GM18520 (cell line): ENCODE results near the gene INSRR.

Source experiments
- ATAC-seq: cut with Tn5 transposase; IDR thresholded peaks from one replicate; pipeline ENCODE4 v1.9.1; 2021; ENCODE audit not compliant: unreplicated experiment

The INSRR gene

DNA sequence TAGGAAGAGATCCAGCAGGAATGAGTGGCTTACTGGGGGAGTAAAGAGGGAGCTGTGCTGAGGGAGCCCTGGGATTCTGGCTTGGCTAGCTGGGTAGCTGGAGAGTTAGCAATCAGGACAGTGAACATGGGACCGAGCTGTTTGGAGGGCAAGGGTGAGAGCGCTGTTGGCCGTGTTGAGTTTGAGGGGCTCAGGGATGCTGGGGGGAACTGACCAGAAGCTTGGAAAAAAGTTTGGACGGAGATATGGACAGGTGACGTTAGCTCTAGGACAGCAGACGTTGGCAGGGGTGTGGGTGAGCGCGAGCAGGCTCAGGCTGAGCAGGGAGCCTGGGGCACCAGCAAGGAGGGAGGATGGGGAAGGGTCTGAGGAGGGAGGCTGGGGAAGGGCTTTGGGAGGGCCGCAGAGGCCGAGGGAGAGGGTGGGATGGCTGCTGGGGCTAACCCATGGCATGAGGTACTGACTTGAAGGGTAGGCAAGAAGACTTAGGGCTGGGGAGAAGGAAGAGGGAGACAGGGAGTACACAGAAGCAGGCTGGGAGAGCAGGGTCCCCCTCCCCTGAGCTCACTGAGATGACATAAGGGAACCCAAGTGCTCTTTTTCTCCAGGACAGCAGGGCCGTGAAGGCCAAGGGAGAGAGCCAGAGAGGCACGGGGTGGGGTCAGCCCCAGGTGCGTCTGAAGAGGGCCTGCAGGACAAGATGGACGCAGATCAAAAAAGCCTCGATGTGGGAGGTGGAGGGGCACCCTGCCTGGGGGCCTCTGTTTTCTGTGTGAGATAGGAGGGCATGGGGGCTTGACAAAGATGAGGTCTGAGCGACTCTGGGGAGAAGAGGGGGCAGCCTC, 50.5 kb downstream of the INSRR start:
- ATAC-seq: no peak

GRCh38 chr1:156807627-156808026, 51.3 kb downstream of the INSRR start:
- ATAC-seq: no peak

DNA sequence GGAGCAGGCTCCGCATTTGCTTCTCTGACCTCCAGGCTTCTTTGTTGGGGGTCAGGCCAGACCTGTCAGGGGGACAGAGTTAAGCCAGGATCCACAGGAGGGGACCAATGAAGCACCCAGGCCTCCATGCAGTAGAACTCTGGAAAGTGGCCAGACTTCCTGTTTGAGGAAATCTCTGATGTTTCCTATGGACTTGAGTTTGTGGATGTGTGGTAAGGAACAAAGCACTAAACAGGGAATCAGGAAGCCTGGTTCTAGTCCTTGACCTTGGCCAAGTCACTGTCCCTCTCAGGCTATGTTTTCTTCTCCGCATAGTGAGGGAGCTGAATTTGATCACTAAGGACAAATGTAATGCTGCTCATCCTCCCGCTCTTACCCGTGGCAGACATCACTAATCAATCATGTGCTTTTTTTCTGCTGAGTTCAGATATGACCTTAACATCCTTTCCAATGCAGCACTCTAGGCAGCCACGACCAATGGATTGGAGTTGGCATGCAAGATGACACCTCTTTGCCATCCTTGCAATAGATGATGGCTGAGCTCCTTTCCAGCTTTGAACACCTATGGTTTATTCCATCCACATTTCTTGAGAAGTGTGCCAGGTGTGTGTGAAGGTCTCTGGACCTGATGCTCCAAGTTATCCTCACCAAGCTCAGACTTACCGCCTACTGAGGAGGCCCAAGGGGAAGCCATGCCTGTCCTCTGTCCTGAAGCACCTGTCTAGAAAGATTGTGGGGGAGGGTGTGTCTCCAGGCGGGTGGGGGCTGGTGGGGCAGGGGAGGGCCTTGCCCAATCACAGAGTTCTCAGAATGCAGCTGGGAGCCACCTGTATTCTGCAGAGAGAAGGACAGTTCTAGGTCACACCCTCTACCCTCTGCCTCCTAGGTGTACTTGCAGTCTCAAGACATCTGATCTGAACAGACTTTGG, 52.1 kb downstream of the INSRR start:
- no peak for ATAC-seq

DNA sequence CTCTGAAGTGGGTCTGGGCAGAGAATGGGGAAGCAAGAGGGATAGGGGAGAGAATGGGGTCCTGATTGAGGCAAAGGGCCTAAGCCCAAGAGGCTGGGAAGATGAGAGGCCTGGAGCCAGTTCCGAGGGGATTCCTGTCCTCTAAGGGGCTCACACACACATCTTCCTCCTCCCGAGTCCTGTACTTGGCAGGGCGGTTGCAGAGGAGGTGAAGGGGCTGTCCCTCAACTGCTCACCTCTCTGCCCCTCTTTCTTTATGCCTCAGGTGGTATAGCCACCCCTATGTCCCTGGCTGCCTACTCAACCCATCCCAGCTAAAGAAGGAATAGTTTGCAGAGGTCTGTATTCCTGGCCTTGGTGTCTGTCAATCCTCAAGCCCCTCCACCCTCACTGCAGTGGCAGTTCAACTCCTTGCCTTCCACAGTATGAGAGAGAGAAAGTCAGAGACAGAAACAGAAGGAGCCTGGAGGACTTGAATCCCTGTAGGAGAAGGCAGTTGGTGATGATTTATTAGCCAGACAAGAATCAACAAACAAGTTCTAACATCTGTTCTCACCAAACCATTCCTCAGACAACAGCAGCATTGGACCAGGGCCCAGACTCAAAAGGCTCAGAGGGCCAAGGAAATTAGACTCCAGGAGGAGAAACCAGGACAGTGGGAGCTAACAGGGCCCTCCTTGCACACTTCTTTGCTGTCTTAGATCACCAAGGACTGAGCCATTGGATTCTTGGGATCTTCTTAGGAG, 53.0 kb downstream of the INSRR start:
- no peak for ATAC-seq

DNA sequence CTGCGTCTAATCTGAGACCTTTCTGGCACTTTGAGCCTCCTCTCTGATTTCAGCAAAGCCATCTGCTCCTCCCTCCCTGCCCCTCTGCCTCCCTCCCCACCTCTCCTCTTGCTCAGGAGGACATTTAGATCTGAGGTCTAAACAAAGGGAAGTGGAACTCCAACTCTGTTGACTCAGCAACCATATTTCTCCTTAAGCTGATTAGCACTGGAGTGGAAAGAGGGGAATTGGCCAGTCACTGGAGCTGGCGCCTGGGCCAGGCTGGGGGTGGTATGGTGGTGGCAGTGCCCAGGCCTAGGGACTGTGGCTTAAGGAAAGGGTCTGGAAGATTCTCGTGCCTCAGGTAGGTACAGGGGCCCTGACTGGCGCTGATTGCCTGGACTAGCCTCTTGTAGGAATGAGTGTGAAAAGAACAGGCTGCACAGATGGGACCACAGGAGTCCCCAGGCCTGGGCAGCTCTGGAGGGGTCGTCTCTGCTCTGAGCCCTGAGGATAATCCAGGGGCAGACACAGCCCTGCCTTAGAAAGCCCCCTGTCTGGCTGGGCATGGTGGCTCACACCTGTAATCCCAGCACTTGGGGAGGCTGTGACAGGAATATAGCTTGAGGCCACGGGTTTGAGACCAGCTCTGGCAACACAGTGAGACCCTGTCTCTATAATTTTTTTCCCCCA, 54.2 kb downstream of the INSRR start:
- ATAC-seq: no peak

DNA sequence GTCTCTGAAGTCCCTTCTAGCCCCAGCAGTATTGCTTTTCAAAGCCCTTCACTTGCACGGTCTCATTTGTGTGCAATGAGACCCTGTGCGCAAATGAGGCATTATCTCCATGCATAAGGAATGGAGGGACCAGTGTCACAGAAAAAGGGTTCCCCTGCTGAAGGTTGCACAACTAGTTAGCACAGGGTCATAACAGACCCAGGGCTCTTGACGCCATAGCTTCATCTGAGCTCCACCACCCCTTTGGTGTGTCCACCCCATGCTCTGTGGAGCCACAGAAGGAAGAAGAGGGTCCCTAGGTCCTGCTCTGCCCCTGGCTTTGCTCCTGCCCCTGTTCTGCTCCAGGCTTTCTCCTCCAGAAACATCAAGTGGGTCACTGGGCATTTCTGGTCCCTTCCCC, 54.9 kb downstream of the INSRR start:
- ATAC-seq: no peak

DNA sequence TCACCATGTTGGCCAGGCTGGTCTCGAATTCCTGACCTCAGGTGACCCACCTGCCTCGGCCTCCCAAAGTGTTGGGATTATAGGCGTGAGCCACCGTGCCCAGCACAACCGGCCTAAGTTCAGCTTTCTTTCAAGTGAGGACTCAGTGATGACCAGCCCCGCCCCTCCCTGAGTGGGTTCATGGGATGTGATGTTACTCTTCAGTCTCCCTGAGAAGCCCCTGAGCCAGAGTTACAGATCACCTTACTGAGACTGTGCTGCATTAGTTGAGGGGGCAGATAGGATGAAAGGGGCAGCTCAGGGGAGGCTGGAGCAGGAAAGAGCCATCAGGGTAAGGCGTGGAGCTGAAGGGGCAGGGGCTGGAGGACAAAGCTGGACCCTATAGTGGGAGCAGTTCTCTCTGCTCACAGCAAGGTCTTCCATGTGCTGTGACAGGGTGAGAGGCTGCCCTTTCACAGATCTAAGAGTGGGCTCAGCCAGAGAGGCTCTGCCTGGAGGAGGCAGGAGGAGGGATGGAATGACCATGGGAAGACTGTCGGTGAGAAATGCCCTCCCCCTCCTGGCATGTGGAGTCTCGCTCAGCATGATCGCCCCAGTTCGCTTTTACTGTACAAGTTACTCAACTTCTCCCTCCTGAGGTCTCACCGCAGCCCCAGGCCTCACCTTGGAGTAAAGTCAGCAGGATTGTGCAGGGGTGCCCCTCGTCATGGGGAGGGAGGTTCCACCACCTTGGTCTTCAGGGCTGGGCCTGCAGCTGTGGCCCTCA, 55.6 kb downstream of the INSRR start:
- no peak for ATAC-seq

GRCh38 chr1:156802421-156802935, 56.4 kb downstream of the INSRR start:
- ATAC-seq: no peak

DNA sequence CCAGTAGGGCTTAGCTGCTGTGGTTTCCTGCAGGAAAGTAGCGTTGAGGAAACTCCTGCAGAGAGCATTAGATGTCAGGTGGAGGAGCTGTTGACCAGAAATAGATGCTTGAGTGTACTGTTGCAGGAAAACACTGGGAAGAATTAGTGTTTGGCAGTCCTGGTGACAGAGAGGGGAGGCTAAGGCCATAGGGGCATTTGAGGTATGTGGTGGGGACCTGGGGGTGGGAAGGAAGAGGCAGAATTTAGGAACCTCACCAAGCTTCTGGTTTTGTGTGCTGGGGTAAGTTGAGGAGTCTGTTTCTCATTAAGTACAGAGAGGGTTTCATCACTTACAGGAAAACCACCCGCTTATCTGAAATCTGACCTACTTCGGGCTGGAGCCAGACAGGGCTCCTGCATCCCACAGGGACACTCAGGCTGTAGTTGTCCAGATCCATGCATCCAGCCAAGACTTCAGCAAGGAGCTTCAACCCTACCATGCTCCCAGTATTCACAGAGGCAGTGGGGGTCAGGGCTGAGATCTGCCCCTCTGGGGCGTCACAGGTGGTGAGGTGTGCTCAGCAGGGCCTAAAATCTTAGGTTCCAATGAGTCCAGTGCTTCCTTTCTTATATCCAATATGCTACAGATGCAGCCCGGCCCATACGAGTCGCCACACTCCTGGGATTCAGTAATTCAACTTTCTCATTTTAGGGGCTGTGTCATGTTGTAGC, 57.4 kb downstream of the INSRR start:
- ATAC-seq: no peak

GRCh38 chr1:156797212-156797871, 61.6 kb downstream of the INSRR start:
- ATAC-seq: no peak

GRCh38 chr1:156796340-156797097, 62.4 kb downstream of the INSRR start:
- ATAC-seq: no peak

- ATAC-seq: no peak
These were observed 63.1 kb downstream of the INSRR start for GRCh38 chr1:156795787-156796186.

DNA sequence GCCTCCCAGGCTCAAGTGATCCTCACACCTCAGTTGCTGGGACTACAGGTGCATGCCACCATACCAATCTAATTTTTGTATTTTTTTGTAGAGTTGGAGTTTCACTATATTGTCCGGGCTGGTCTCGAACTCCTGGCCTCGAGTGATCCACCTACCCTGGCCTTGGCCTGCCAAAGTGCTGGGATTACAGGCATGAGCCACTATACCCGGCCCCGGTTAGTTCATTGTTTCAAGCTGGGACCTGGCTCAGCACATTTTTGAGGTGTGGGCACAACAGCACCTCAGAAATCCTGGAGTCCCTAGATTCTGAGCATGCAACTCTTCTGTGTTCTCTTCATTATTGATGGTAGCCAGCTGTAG, 63.6 kb downstream of the INSRR start:
- no peak for ATAC-seq

DNA sequence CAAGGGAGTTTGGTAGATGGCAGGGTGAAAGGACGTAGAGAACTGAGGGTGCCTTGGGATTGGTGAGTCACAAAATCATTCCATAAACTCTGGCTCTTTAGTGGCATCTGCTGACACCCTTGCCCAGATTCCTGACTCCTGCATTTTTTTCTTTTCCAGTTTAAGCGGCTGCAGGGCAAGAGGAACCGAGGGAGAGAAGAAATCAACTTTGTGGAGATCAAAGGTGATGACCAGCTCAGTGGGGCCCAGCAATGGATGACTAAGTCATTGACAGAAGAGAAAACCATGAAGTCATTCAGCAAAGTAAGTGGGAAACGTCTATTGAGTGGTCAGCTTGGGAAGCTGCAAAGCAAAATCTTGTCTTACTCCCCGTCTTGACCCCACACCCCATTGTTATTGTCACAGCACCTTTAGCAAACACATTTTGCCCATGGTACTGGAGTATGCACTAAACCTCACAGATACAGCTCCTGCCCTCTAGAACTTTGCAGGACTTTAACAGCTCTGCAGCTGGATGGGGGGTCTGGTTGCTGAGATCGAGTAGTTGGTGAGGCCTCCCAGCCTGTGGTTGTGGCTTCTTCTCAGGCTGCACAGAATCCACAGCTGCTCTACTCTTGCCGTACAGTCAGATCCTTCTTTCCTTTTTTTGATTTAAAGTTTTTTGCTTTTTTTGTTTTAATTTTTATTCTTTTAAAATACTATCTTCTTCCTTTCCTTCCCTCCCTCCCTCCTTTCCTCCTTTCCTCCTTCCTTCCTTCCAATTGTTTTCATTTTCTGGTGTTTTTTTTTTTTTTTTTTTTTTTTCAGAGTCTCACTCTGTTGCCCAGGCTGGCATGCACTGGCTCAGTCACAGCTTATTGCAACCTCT, 64.2 kb downstream of the INSRR start:
- no peak for ATAC-seq
